Measurements from ENCODE around the gene FAM219A.

The FAM219A gene

GRCh38 chr9:34405719-34406118, 52.7 kb downstream of the FAM219A start:
- no peak for FAIRE-seq
- no peak for DNase-seq (ENCODE audit: insufficient read length, low spot score)

- peak; percentile 48 for DNase-seq (ENCODE audit: insufficient read length, low spot score)
- FAIRE-seq: no peak
Measured at GRCh38 chr9:34403554-34404380, 54.6 kb downstream of the FAM219A start.

GRCh38 chr9:34400686-34401602, 57.4 kb downstream of the FAM219A start:
- DNase-seq (ENCODE audit: insufficient read length, low spot score) (no peak), FAIRE-seq (no peak)

- DNase-seq (ENCODE audit: insufficient read length, low spot score): no peak
- no peak for FAIRE-seq
Measured at GRCh38 chr9:34400275-34400674, 58.1 kb downstream of the FAM219A start.

GRCh38 chr9:34399729-34400128, 58.6 kb downstream of the FAM219A start:
- FAIRE-seq (no peak), DNase-seq (ENCODE audit: insufficient read length, low spot score) (no peak)

DNA sequence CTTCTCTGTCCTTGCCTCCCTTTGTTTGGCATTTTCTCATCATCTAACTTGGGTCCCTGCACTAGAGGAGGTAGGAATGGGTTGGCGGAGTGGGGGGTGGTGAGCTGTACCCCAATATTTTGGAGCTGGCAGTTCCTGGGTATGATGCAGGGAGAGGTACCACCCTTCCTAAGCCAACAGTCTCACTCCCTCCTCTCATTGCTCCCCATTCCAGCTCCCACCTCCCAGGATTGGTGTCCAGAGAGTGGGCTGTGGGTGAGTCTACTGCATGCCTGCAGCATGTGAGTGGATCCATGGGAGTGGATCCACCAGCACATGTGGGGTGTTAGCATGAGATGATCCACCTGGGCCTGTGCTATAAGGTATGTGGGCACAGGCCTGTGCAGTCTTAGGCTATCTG, 59.5 kb downstream of the FAM219A start:
- FAIRE-seq (no peak), DNase-seq (ENCODE audit: insufficient read length, low spot score) (no peak)

DNA sequence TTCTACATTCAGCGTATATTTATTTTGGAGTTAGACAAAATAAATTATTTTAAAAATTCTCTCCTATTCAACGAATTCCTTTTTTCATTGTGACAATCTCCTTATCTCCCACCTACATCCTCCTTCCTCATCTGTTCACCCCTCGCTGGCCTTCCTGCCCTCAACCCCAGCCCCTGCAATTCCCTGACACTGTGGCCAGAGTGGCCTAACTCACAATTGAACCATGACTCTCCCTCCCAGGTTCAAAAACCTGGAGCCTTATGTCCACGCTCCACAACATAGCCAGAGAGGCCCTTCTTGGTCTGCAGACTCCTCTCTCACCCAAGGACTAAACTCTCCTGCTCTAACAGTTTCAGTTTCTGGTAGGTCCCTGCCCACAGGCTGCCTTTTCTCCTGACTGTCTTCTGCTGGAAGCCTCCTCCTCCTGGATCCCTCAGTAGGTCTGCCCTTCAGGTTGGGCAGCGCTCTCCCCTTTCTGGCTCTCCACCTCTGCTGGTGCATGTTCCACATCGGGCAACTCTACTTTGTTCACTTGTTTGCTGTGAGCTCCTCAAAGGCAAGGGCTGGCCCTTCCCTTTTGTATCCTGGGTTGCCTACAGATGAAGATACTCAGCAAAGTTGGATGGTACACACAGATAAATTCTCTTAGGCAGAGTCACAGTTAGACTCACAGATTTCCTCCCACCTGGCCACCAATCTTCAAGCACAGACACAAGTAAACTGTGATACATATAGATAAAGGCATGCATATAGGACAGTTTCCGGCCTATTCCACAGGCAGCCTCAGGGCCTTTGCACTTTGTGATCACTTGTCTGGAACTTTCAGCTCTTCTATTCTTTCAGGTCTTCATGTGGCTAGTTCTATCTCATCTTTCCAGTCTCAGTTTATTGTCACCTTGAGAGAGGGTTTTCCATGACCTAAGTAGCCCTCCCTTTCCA, 61.8 kb downstream of the FAM219A start:
- FAIRE-seq (no peak), DNase-seq (ENCODE audit: insufficient read length, low spot score) (no peak)

- DNase-seq (ENCODE audit: insufficient read length, low spot score): no peak
- no peak for FAIRE-seq
Measured at GRCh38 chr9:34392511-34392910, 65.9 kb downstream of the FAM219A start.

DNA sequence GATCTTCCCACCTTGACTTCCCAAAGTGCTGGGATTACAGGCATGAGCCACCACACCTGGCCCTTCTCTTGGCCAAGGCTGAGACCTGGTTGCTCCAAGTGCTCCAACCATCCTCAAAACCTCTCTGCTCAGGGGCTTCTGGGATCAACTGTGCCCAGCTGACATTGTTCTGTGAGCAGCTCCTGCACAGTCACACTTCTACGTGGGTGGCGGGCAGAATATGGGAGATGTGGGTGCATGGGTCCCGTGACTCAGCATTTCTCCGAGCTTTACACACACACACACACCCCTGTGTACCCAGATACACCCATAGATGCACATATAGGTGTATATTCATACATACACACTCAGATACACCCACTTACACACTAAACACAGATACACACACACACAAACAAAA, 71.1 kb downstream of the FAM219A start:
- FAIRE-seq (no peak), DNase-seq (ENCODE audit: insufficient read length, low spot score) (no peak)

DNA sequence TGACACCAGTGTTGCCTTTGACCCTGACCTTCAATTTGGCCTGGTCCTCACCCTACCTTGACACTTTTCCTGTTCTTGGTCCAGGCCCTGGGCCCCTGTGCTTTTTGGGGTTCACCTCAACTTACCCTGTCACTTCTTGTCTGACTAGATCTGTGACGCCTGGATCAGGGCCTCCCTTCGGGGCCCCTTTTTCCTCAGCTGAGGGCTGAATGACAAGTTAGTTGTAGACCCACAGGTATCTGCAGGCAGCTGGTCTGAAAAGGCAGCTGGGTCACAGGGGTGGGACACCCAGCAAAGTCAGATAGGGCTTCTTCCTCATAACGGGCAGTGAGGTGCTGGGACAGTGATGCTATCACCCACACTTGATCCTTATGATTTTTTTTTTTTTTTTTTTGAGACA, 71.7 kb downstream of the FAM219A start:
- FAIRE-seq: no peak

GRCh38 chr9:34385561-34386230, 72.7 kb downstream of the FAM219A start:
- no peak for DNase-seq (ENCODE audit: insufficient read length, low spot score)
- FAIRE-seq: no peak

More for the DNA sequence above, 71.7 kb downstream of the FAM219A start:
- no peak for DNase-seq (ENCODE audit: insufficient read length, low spot score)

- no peak for DNase-seq (ENCODE audit: insufficient read length, low spot score)
- FAIRE-seq: no peak
Measured at GRCh38 chr9:34384368-34385165, 73.8 kb downstream of the FAM219A start.

GRCh38 chr9:34383904-34384303, 74.5 kb downstream of the FAM219A start:
- FAIRE-seq (no peak), DNase-seq (ENCODE audit: insufficient read length, low spot score) (no peak)

GRCh38 chr9:34382879-34383278, 75.5 kb downstream of the FAM219A start:
- FAIRE-seq (no peak), DNase-seq (ENCODE audit: insufficient read length, low spot score) (no peak)

- DNase-seq (ENCODE audit: insufficient read length, low spot score) (no peak), FAIRE-seq (no peak)
Measured at GRCh38 chr9:34382054-34382453, 76.3 kb downstream of the FAM219A start.

- DNase-seq (ENCODE audit: insufficient read length, low spot score) (no peak), FAIRE-seq (no peak)
Measured at GRCh38 chr9:34381323-34381722, 77.0 kb downstream of the FAM219A start.

DNA sequence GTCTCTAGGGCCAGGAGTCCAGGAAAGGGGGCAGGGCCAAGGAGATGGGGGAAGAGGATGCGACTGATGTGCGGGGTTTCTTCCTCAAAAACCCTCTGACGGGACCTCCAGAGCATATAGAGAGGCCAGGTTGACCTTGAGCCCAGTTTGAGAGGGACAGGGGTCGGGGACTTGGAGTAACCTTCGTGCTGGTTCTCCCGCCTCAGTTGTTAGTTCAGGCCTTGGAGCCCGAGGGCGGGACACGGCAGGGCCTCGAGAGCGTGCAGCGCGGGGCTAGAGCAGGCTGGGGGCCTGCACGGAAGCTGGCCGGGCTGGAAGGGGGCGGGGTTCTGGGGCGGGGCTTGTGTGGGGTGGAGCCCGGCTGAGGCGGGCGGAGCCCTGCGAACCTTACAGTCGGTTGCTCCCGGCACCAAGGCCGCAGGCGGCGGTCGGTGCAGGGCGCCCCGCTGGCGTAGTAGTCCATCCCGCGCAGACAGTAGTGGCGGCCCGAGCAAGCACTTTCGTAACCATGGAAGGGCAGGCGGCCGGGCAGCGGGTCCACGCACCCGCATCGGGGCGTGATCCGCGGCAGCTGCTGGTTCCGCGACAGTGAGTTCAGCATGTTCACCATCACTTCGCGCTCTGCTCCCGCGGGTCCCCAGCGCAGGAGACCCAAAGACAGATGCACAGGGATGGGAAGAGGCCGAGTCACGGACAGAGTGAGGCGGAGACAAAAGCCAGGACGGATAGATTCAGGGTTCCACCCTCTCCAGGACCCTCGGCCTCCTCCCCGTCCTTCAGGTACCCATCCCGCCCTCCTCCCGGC, 77.7 kb downstream of the FAM219A start:
- FAIRE-seq (no peak), DNase-seq (ENCODE audit: insufficient read length, low spot score) (no peak)

GRCh38 chr9:34380034-34380510, 78.3 kb downstream of the FAM219A start:
- DNase-seq (ENCODE audit: insufficient read length, low spot score): no peak

More at GRCh38 chr9:34380034-34380510, 78.3 kb downstream of the FAM219A start:
- FAIRE-seq: no peak

All from HTR-8/SVneo (cell line).